HG02884 (cell line): ENCODE measurements around the gene CCIN.
A peak's percentile ranks its signal among the peaks of the same experiment; 100 is the strongest.

Experiments
- ATAC-seq: cut with Tn5 transposase; IDR thresholded peaks from one replicate; pipeline ENCODE4 v1.9.1; 2021; ENCODE audit warnings: mild to moderate bottlenecking, moderate library complexity; ENCODE audit not compliant: unreplicated experiment

CCIN gene

DNA sequence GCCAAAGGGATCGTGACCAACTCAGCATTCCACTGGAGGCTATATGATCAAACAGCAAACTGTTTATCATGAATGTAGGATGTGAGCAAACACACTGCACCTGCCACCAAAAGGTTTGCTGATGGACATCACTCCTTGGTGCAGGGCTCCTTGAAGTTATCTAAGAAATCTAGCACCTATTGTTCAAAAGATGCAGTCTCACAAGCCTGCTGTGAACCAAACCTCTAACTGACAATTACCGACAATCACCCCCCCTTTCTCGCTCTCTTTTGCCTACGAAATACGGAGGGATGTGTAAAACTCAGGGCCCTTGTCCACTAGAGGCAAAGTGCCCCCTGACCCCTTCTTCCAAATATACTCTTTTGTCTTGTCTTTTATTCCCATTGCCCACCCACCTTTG is 19.0 kb downstream of the CCIN start:
- ATAC-seq: no peak

- ATAC-seq: no peak
These were observed 20.8 kb downstream of the CCIN start for GRCh38 chr9:36189976-36190375.

DNA sequence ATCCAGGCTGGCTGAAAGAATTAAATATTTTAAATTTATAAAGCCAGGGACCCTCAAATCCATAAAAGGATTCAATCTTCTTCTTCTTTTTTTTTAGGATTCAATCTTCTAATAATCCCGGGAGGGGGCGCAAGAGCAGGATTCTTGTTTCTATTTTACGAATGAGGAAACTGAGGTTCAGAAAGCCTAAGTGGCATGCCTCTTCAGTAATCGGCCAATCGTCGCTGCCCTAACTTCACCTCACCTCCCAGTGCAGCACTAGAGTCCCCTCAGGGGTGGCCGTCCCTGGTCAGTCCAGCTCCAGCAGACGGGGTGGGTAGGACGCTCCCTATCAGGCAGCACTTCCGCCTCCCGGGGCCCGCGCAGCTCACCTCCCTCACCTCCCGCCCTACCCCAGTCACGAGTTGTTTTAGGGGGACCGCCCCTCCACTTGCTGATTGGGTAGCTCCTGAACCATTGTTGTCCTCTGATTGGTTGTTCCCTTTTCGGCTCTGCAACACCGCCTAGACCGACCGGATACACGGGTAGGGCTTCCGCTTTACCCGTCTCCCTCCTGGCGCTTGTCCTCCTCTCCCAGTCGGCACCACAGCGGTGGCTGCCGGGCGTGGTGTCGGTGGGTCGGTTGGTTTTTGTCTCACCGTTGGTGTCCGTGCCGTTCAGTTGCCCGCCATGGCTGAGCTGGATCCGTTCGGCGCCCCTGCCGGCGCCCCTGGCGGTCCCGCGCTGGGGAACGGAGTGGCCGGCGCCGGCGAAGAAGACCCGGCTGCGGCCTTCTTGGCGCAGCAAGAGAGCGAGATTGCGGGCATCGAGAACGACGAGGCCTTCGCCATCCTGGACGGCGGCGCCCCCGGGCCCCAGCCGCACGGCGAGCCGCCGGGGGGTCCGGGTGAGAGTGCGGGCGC is 21.5 kb downstream of the CCIN start, which contains the start of gene CLTA:
Gene CLTA, plus strand, starts transcription at position 534 of the 902 bp plus-strand sequence. Its CDS starts 136 bp downstream, at position 670.
- ATAC-seq: peak; percentile 97

DNA sequence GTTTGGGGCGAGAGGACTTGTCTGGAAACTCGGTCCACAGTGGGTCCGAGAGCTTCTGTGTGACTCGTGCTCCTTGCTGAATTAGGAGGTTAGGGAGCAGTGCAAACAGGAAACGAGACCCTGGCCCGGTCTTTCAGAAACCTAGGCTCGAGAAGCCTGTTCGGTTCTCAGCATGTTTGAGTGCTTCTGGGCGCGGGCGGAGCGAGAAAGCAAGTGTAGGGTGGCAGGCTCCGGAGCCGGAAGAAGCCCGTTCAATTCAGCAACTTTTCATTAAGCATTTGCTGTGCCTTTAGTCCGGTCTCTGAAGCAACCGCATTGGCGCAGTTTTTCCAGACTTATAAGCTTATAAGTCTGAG is 22.1 kb downstream of the CCIN start:
- peak; percentile 10 for ATAC-seq

DNA sequence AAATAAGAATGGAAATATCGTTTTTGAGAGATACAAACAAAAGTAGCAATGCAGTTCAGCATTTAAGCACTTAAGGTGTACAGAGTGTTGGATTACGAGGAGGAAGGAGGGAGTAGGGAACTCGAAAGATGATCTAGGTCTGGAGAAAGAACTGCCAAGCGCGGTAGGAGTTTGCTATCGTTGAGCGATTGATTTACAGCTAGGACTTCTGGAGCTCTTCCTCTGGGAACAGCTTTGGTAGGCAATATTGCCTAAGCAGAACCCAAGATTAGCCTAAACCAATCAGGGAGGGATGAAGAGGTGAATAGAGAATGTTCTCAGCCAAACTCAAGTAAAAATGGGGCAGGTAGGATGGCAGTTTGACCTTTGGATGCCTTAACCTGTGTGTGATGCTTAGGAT is 22.5 kb downstream of the CCIN start:
- ATAC-seq: no peak

- no peak for ATAC-seq
These were observed 23.0 kb downstream of the CCIN start for GRCh38 chr9:36192196-36192595.

GRCh38 chr9:36193023-36193422 is 23.8 kb downstream of the CCIN start:
- ATAC-seq: no peak

DNA sequence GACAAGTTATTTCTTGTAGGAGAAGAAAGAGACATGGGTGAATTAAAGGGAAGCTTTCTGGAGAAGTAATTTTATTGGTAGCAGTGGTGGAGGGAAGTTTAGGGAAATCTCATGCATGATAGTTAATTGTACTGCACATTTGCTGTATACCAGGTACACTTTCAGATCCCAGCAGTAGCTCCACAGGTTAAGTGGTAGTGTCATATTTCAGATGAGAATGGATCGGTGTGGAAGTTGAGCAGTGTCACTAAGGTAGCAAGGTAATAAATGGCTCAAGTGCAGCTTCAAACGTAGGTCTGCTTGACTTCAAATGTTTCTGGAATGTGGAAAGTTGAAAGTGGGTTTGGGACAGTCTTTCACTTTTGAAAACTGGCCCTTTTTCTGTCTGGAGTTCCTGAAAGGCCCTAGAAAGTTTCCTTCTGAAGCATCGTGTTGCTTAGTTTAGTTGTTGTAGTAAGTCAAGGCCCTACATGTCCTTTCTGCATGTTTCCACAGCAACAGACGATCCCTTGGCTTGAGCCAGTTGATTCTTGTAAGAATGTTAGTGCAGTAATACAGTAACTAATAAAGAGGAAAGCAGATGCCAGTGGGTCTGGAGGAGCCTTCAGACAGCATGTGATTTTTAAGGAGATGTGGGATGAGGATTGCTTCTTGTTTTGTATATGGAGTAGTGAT is 25.3 kb downstream of the CCIN start:
- ATAC-seq: no peak

- no peak for ATAC-seq
These were observed 35.8 kb downstream of the CCIN start for GRCh38 chr9:36204906-36205547.

DNA sequence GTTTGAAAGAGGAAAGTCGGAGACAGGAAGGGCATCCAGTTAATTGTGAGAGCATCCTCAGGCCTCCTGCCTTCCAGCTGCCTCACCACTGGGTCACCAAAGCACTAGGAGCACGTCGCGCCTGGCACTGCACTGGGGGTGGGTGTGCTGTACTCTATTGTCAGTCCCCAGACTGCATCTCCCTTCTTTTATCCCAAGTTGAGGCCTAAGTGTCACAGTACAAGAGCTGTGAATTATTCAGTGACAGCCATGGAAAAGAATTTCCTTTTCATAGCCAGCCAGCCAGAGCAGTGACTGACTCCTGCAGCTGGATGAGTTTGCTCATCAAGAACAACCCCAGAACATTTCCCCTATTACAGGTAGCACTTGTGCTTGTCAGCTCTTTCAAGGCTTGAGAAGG is 37.8 kb downstream of the CCIN start:
- no peak for ATAC-seq

GRCh38 chr9:36207546-36208012 is 38.4 kb downstream of the CCIN start:
- no peak for ATAC-seq

DNA sequence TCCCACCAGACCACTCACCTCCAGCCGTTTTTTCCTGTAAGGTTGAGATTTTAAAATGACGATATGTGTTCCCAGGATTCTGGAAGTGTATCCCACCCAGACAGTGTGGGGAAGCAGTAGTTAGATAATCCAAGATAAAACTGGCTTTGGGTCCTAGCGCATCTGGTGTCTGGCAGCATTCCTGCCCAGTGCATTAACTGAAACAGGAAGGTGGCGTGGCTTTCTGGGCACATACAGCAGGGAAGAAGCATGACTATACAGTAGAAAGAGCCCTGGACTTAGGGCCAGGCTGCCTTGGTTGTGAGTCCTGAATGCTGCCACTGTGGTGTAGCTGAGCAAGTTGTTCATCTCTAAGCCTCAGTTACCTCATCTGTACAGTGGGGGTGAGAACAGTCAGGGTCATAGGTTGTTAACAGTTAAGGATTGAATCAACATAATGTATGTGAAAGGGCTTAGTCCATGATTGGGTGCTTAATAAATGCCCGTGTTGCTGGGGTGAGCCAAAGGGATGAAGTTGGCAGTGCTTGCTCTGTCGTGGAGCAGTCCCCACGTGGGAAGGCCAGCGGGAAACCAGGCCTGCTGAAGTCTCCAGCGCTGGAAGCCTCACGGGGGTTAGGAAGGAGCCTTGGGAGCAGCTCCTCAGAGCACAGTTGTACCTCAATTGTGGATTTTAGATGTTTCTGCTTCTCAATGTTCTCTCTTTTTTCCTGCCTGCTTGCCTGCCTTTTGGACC is 39.5 kb downstream of the CCIN start:
- ATAC-seq: no peak

- ATAC-seq: no peak
These were observed 41.5 kb downstream of the CCIN start for GRCh38 chr9:36210722-36211121.

- no peak for ATAC-seq
These were observed 42.3 kb downstream of the CCIN start for GRCh38 chr9:36211510-36211909.

- ATAC-seq: no peak
These were observed 44.2 kb downstream of the CCIN start for GRCh38 chr9:36213387-36213786.

GRCh38 chr9:36213989-36214388 is 44.8 kb downstream of the CCIN start:
- ATAC-seq: no peak

GRCh38 chr9:36214571-36214970 is 45.4 kb downstream of the CCIN start:
- no peak for ATAC-seq

- no peak for ATAC-seq
These were observed 48.2 kb downstream of the CCIN start for GRCh38 chr9:36217256-36217968.

DNA sequence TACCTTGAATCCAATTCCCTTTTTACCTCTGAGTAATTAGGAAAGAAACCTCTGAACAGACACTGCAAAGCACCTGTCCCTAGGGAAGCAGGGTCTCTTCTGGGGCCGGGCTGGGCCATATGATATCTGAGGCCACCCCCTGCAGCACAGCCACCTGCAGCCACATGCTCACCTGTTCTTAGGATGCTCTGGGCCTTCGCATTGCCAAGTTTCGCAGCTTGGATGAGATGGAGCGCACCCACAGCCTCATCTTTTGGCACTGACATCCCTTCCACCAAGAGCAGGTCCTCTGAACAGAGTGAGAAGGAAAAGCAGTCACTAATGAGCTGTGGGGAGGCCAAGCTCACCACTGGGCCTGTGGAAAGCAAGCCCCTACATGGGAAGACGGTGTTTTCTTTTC is 48.8 kb downstream of the CCIN start:
- no peak for ATAC-seq

DNA sequence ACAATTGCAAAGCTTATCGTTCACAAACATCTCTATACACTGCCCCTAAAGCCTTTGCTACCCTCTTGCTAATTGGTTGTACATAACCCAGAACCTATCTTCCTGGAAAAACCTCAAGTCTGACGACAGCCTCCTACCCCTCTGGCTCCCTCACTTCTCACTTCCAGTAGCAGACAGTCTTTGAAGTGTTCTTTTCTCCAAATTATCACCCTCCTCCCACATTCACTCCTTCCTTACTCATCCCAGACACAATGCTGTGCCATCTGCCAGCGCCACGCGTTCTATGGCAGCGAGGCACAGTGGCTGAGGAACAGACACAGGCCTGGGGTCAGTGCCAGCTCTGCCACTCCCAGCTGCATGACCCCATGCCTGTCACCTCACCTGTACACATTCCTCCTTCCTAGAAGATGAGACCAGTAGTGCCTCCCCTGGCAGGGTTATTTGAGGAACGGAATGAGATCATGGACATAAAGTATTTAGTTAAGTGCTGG is 49.3 kb downstream of the CCIN start:
- no peak for ATAC-seq
